ENCODE results near the gene GABARAP.

DNA sequence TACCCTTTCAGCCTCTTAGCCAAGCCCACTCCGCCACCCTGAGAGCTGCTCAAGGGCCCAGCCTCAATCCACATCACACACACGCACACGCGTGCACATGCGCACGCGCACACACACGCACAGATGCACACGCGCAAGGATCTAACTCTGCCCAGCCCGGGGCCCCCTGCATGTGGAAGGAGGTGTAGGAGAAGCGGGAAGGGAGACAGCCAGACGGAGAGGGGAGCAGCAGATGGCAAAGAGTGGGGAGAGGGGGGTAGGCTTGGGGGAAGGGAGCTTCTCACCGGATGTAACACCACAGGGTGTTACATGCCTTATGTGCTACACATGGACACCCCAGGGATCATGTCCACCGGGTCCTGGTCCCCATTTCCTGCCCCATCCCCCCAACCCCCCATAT lies 37.9 kb downstream of the GABARAP start:
- TF ChIP-seq, protein P1, sequence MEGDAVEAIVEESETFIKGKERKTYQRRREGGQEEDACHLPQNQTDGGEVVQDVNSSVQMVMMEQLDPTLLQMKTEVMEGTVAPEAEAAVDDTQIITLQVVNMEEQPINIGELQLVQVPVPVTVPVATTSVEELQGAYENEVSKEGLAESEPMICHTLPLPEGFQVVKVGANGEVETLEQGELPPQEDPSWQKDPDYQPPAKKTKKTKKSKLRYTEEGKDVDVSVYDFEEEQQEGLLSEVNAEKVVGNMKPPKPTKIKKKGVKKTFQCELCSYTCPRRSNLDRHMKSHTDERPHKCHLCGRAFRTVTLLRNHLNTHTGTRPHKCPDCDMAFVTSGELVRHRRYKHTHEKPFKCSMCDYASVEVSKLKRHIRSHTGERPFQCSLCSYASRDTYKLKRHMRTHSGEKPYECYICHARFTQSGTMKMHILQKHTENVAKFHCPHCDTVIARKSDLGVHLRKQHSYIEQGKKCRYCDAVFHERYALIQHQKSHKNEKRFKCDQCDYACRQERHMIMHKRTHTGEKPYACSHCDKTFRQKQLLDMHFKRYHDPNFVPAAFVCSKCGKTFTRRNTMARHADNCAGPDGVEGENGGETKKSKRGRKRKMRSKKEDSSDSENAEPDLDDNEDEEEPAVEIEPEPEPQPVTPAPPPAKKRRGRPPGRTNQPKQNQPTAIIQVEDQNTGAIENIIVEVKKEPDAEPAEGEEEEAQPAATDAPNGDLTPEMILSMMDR (conservative IDR thresholded peaks at IDR 0.05; ENCODE audit: low read length): no peak
- TF ChIP-seq EZH2phosphoT487 (IDR thresholded peaks at IDR 0.05; ENCODE audit: borderline replicate concordance): no peak
